HepG2 (cell line): ENCODE data around the gene MUC6. TPM values are rescaled to one million over a fixed set of nuclear protein-coding genes. Genes with fewer than 3 reads are reported as not detected.

Source experiments
- ATAC-seq: fragments of 200-7000 bp; cut with Tn5 transposase; 3 replicates; pipeline ENCODE4 v1.9.1; 2020; ENCODE audit warnings: mild to moderate bottlenecking, moderate library complexity
- BruUV-seq: library from RNA; stranded (reverse); fragments of 400-500 nt; replicated peaks from 2 replicates; lab custom pipeline; 2021; lab: Mats Ljungman, UMichigan
- CTCF ChIA-PET: fragments of 300-600 bp; formaldehyde crosslinking; extraction: SDS; loops from one replicate; lab custom pipeline; 2021; ENCODE audit warnings: low total read pairs, inconsistent platforms, low intra/inter-chr PET ratio; lab: Yijun Ruan, JAX
- POLR2A ChIA-PET: fragments of 350-600 bp; sonication (Branson Sonifier 250); formaldehyde crosslinking; loops from one replicate; lab custom pipeline; 2020; ENCODE audit warnings: antibody characterized with exemption, inconsistent platforms; lab: Yijun Ruan, JAX
- DNase-seq: peaks from one replicate; pipeline ENCODE4 v3.0.0-alpha.2; 2015; ENCODE audit warnings: low spot score
- FAIRE-seq: peaks from 3 replicates; lab custom pipeline; 2011; peaks lifted over from hg19 to GRCh38; lab: Jason Lieb, UNC
- H2AFZ ChIP-seq: one replicate; pipeline ENCODE4 v1.6.1; 2011; ENCODE audit warnings: low read length, inconsistent platforms
- H3K27ac ChIP-seq: fragments of 300-600 bp; 3 replicates; pipeline ENCODE4 v1.8.0; 2011; ENCODE audit warnings: mixed run types, mild to moderate bottlenecking, mixed read lengths, low read length, inconsistent platforms; ENCODE audit not compliant: insufficient read depth; ENCODE audit errors: extremely low read length
- H3K27me3 ChIP-seq, 2 experiments: fragments of 200-600 bp in 1 of 2; 2 replicates in 1 of 2; 3 replicates in 1 of 2; pipeline versions ENCODE4 v1.6.0 to v1.8.0; 2011; ENCODE audit warnings: low read length in 2 of 2, mild to moderate bottlenecking in 2 of 2, moderate library complexity in 2 of 2, inconsistent platforms in 1 of 2; ENCODE audit not compliant: insufficient read depth in 2 of 2, control insufficient read depth in 1 of 2
- H3K36me3 ChIP-seq, 2 experiments: fragments of 200-600 bp in 1 of 2; replicated peaks in 1 of 2; 2 replicates in 1 of 2; 3 replicates in 1 of 2; pipeline versions ENCODE4 v1.5.1 to v1.8.0; 2011; ENCODE audit warnings: low read length in 2 of 2, inconsistent platforms in 1 of 2; ENCODE audit not compliant: insufficient read depth in 2 of 2, control insufficient read depth in 1 of 2
- H3K4me1 ChIP-seq: 2 replicates; pipeline ENCODE4 v1.5.1; 2012; ENCODE audit warnings: low read length, inconsistent platforms; ENCODE audit not compliant: insufficient read depth
- H3K4me2 ChIP-seq: 2 replicates; pipeline ENCODE4 v1.6.0; 2011; ENCODE audit warnings: low read depth, low read length, inconsistent platforms
- H3K4me3 ChIP-seq, 3 experiments: fragments of 200-600 bp in 1 of 3; sonication (generic), shearing (Covaris generic) in 1 of 3; replicated peaks in 1 of 3; 2 replicates each; pipeline ENCODE4 v1.5.1; 2011 to 2016; ENCODE audit warnings: low read length in 3 of 3, inconsistent platforms in 2 of 3, low read depth in 2 of 3, mild to moderate bottlenecking in 2 of 3, control low read depth in 1 of 3, mixed read lengths in 1 of 3; ENCODE audit not compliant: insufficient read depth in 1 of 3
- H3K79me2 ChIP-seq: one replicate; pipeline ENCODE4 v1.6.1; 2011; ENCODE audit warnings: low read length, inconsistent platforms; ENCODE audit not compliant: insufficient read depth
- H3K9ac ChIP-seq: 2 replicates; pipeline ENCODE4 v1.6.0; 2011; ENCODE audit warnings: mild to moderate bottlenecking, low read depth, low read length, inconsistent platforms; ENCODE audit not compliant: insufficient read depth
- H3K9me3 ChIP-seq: 2 replicates; pipeline ENCODE4 v1.5.1; 2012; ENCODE audit warnings: mild to moderate bottlenecking, low read length
- H4K20me1 ChIP-seq: 2 replicates; pipeline ENCODE4 v1.6.0; 2011; ENCODE audit warnings: inconsistent platforms, mild to moderate bottlenecking, low read length, moderate library complexity; ENCODE audit not compliant: insufficient read depth
- AGO2 ChIP-seq: fragments of 200-400 bp; formaldehyde crosslinking; optimal IDR thresholded peaks from 2 replicates; pipeline ENCODE3; 2017; ENCODE audit warnings: mild to moderate bottlenecking, low read depth, low read length, moderate library complexity
- DPF2 ChIP-seq: sonication (generic); formaldehyde crosslinking; IDR thresholded peaks from 2 replicates; pipeline ENCODE4 v1.4.0; 2020; ENCODE audit warnings: mild to moderate bottlenecking, low read depth, missing genetic modification reagents, borderline replicate concordance
- IRF2 ChIP-seq: IDR thresholded peaks from 2 replicates; pipeline ENCODE4 v1.6.1; 2018; ENCODE audit warnings: missing genetic modification reagents, missing compliant biosample characterization
- NAIF1 ChIP-seq: sonication (generic); formaldehyde crosslinking; IDR thresholded peaks from 2 replicates; pipeline ENCODE4 v1.5.0; 2020; ENCODE audit warnings: mild to moderate bottlenecking, missing genetic modification reagents, borderline replicate concordance
- PAX8 ChIP-seq: sonication (generic); formaldehyde crosslinking; IDR thresholded peaks from 2 replicates; pipeline ENCODE4 v1.8.0; 2022; ENCODE audit warnings: mild to moderate bottlenecking, missing genetic modification reagents, borderline replicate concordance
- SMARCC2 ChIP-seq: fragments of 450-650 bp; IDR thresholded peaks from 2 replicates; pipeline ENCODE4 v1.6.1; 2017; ENCODE audit warnings: antibody characterized with exemption, mild to moderate bottlenecking
- SNAPC2 ChIP-seq: sonication (generic); formaldehyde crosslinking; IDR thresholded peaks from 2 replicates; pipeline ENCODE4 v1.8.1; 2022; ENCODE audit warnings: mild to moderate bottlenecking, missing genetic modification reagents
- ZFP1 ChIP-seq: IDR thresholded peaks from 2 replicates; pipeline ENCODE4 v1.6.1; 2016
- ZNF142 ChIP-seq: sonication (generic); formaldehyde crosslinking; IDR thresholded peaks from 2 replicates; pipeline ENCODE4 v1.4.0; 2020; ENCODE audit warnings: missing genetic modification reagents
- ZNF605 ChIP-seq: sonication (generic); formaldehyde crosslinking; IDR thresholded peaks from 2 replicates; pipeline ENCODE4 v1.8.0; 2022; ENCODE audit warnings: mild to moderate bottlenecking, missing genetic modification reagents
- ZNF644 ChIP-seq: IDR thresholded peaks from 2 replicates; pipeline ENCODE4 v1.6.1; 2016; ENCODE audit warnings: low read depth
- ZNF850 ChIP-seq: sonication (generic); formaldehyde crosslinking; conservative IDR thresholded peaks from 2 replicates; pipeline ENCODE4 v1.9.0; 2021; ENCODE audit warnings: mild to moderate bottlenecking, missing genetic modification reagents
- WGBS: methylation state at CpG from one replicate; pipeline ENCODE4 v1.1.6; 2017; ENCODE audit warnings: low lambda C conversion rate; 5-methylcytosine and 5-hydroxymethylcytosine counted together
- in situ Hi-C: cut with HindIII; loops from 2 replicates; pipeline ENCODE4 v1.10.0; 2017; ENCODE audit warnings: low pct_unique_long_range_greater_than_20kb; ENCODE audit not compliant: extremely low pct_ligation_motif_present
- intact Hi-C: fragments of 100-400 bp; cut with micrococcal nuclease; formaldehyde crosslinking; loops from one replicate; pipeline ENCODE4 v1.10.0; 2022; ENCODE audit not compliant: unreplicated experiment
- polyA plus RNA-seq, 8 experiments: library from polyadenylated mRNA; depleted of rRNA in 3 of 8; stranded (reverse) in 7 of 8; unstranded in 1 of 8; fragments of >200 nt; fragmentation: Illumina TruSeq in 4 of 8; extraction: Trizol in 4 of 8; gene quantifications; 2 replicates each; pipeline versions ENCODE4 v1.2.1 to v1.2.3, GENCODE V29; 2011 to 2016; ENCODE audit warnings: low read depth in 4 of 8, missing spikeins in 1 of 8, mixed read lengths in 1 of 8; ENCODE audit not compliant: insufficient read depth in 1 of 8
- total RNA-seq, 5 experiments: library from RNA; depleted of rRNA; stranded (reverse); fragments of >200 nt; fragmentation: Illumina TruSeq; extraction: Trizol; gene quantifications; 2 replicates each; pipeline ENCODE4 v1.2.3, GENCODE V29; 2016; ENCODE audit warnings: low read depth in 1 of 5

Gene MUC6
- total and polyA plus RNA-seq, 2 of the 13 experiments (the other 11 are each of a cell fraction or from before 2014, with no cell fraction given) = not detected

- ATAC-seq (no peak), FAIRE-seq (no peak), DNase-seq (no peak)
- Histone ChIP-seq H3K36me3 (peaks cover 11 to 16% of the 10 kb centered on the region in 2 experiments; a peak in 4 of 5 replicates), H2AFZ (no peak overlapping the region), H4K20me1 (no peaks in the 10 kb centered on the region), H3K79me2 (no peaks in the 10 kb centered on the region), H3K4me1 (no peaks in the 10 kb centered on the region), H3K4me2 (no peak overlapping the region), H3K27me3 (no peaks in the 10 kb centered on the region; a peak in 1 of 5 replicates), H3K4me3 (no peak overlapping the region), H3K27ac (no peak overlapping the region), H3K9me3 (no peaks in the 10 kb centered on the region), H3K9ac (no peak overlapping the region)
- in situ Hi-C loops = no loop called here
- 87% methylated on average over 7 of the region's 7 CpGs for WGBS
- TF ChIP-seq SMARCC2 (no peak), NAIF1 (CRISPR knock-in tag) (no peak), IRF2 (CRISPR knock-in tag) (no peak), DPF2 (CRISPR knock-in tag) (no peak), ZFP1 (CRISPR knock-in tag) (no peak), ZNF605 (no peak), ZNF850 (CRISPR knock-in tag) (no peak)
- no TSS peak for BruUV-seq
- ChIA-PET POLR2A (no interaction called here), CTCF (no interaction called here)
- intact Hi-C loops = no loop called here
Measured at GRCh38 chr11:1015064-1015463, 21.5 kb downstream of the MUC6 start.

GRCh38 chr11:1014276-1014675, 22.2 kb downstream of the MUC6 start:
- no TSS peak for BruUV-seq
- Histone ChIP-seq H3K4me3 (no peak overlapping the region), H2AFZ (no peak overlapping the region), H3K79me2 (no peaks in the 10 kb centered on the region), H3K27me3 (no peaks in the 10 kb centered on the region; a peak in 1 of 5 replicates), H3K9ac (no peak overlapping the region), H3K27ac (no peak overlapping the region), H3K4me1 (no peaks in the 10 kb centered on the region), H3K36me3 (peaks cover 16 to 24% of the 10 kb centered on the region in 2 experiments; a peak in 4 of 5 replicates), H3K9me3 (no peaks in the 10 kb centered on the region), H3K4me2 (no peak overlapping the region), H4K20me1 (no peaks in the 10 kb centered on the region)
- CTCF ChIA-PET = no interaction called here
- 100% methylated on average over 5 of the region's 14 CpGs for WGBS
- intact Hi-C loops = no loop called here
- no peak for DNase-seq
- in situ Hi-C loops = no loop called here
- TF ChIP-seq ZNF644 (CRISPR knock-in tag) = no peak
- no peak for TF ChIP-seq ZNF142 (CRISPR knock-in tag)
- no peak for TF ChIP-seq SNAPC2 (CRISPR knock-in tag)
- TF ChIP-seq PAX8 = no peak
- TF ChIP-seq AGO2 = peak; percentile 23
- no peak for FAIRE-seq
- no peak for ATAC-seq
- POLR2A ChIA-PET = no interaction called here
